AG08395 (cell line): ENCODE results near the gene ARHGEF7.
"Not testable (repeated sequence)": the region's sequence is repeated elsewhere in the genome, so short reads cannot be mapped to it uniquely, and the experiment has no call there.

Experiments used
- DNase-seq: peaks from one replicate; pipeline ENCODE4 v3.0.0; 2012; ENCODE audit warnings: mixed read lengths, low spot score

Gene ARHGEF7

GRCh38 chr13:111174377-111175114 is 59.4 kb downstream of the ARHGEF7 start:
- no peak for DNase-seq

GRCh38 chr13:111175372-111175771 is 60.3 kb downstream of the ARHGEF7 start:
- no peak for DNase-seq

GRCh38 chr13:111175935-111176334 is 60.8 kb downstream of the ARHGEF7 start:
- DNase-seq = no peak

- DNase-seq = no peak
Measured at GRCh38 chr13:111176421-111176820, 61.3 kb downstream of the ARHGEF7 start.

GRCh38 chr13:111177081-111177711 is 62.1 kb downstream of the ARHGEF7 start:
- no peak for DNase-seq

- no peak for DNase-seq
Measured at GRCh38 chr13:111177921-111178320, 62.8 kb downstream of the ARHGEF7 start.

- no peak for DNase-seq
Measured at GRCh38 chr13:111178402-111178801, 63.3 kb downstream of the ARHGEF7 start.

GRCh38 chr13:111179908-111180760 is 65.0 kb downstream of the ARHGEF7 start:
- no peak for DNase-seq

- DNase-seq = no peak
Measured at GRCh38 chr13:111181977-111182376, 66.9 kb downstream of the ARHGEF7 start.

GRCh38 chr13:111183087-111183645 is 68.1 kb downstream of the ARHGEF7 start:
- no peak for DNase-seq

- no peak for DNase-seq
Measured at GRCh38 chr13:111183959-111184358, 68.8 kb downstream of the ARHGEF7 start.

- DNase-seq = no peak
Measured at GRCh38 chr13:111184458-111185401, 69.6 kb downstream of the ARHGEF7 start.

- no peak for DNase-seq
Measured at GRCh38 chr13:111186305-111186935, 71.3 kb downstream of the ARHGEF7 start.

- DNase-seq = no peak
Measured at GRCh38 chr13:111187960-111188541, 72.9 kb downstream of the ARHGEF7 start.

- DNase-seq = not testable (repeated sequence)
Measured at GRCh38 chr13:111189064-111189505, 74.0 kb downstream of the ARHGEF7 start.

- not testable (repeated sequence) for DNase-seq
Measured at GRCh38 chr13:111189516-111189915, 74.4 kb downstream of the ARHGEF7 start.

GRCh38 chr13:111193223-111193622 is 78.1 kb downstream of the ARHGEF7 start:
- not testable (repeated sequence) for DNase-seq

- DNase-seq = peak; percentile 58
Measured at GRCh38 chr13:111194651-111195050, 79.5 kb downstream of the ARHGEF7 start.

GRCh38 chr13:111198732-111199378 is 83.7 kb downstream of the ARHGEF7 start:
- not testable (repeated sequence) for DNase-seq
